ENCODE results near the gene SAMD7.

GRCh38 chr3:169930843-169931242 is 19.5 kb downstream of the SAMD7 start:
- TF ChIP-seq, protein P1, sequence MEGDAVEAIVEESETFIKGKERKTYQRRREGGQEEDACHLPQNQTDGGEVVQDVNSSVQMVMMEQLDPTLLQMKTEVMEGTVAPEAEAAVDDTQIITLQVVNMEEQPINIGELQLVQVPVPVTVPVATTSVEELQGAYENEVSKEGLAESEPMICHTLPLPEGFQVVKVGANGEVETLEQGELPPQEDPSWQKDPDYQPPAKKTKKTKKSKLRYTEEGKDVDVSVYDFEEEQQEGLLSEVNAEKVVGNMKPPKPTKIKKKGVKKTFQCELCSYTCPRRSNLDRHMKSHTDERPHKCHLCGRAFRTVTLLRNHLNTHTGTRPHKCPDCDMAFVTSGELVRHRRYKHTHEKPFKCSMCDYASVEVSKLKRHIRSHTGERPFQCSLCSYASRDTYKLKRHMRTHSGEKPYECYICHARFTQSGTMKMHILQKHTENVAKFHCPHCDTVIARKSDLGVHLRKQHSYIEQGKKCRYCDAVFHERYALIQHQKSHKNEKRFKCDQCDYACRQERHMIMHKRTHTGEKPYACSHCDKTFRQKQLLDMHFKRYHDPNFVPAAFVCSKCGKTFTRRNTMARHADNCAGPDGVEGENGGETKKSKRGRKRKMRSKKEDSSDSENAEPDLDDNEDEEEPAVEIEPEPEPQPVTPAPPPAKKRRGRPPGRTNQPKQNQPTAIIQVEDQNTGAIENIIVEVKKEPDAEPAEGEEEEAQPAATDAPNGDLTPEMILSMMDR (IDR thresholded peaks at IDR 0.05) = no peak
- TF ChIP-seq POLR2A (IDR thresholded peaks at IDR 0.05) = no peak
